HepG2 (cell line): ENCODE results near the gene COMT. TPM values are rescaled to one million over a fixed set of nuclear protein-coding genes. Genes with fewer than 3 reads are reported as not detected.
A peak's percentile ranks its signal among the peaks of the same experiment; 100 is the strongest.

Experiments used
- ARNT2 ChIP-seq: sonication (generic); formaldehyde crosslinking; IDR thresholded peaks from 2 replicates; pipeline ENCODE4 v1.8.0; 2022; ENCODE audit warnings: mild to moderate bottlenecking, low read depth, missing genetic modification reagents, moderate library complexity
- CEBPG ChIP-seq: IDR thresholded peaks from 2 replicates; pipeline ENCODE4 v1.6.1; 2016
- FOXJ3 ChIP-seq: sonication (generic); formaldehyde crosslinking; IDR thresholded peaks from 2 replicates; pipeline ENCODE4 v1.4.0; 2020; ENCODE audit warnings: missing genetic modification reagents, mild to moderate bottlenecking, borderline replicate concordance
- HNRNPK ChIP-seq: fragments of 200-400 bp; formaldehyde crosslinking; IDR thresholded peaks from 2 replicates; pipeline ENCODE4 v1.6.1; 2018; ENCODE audit warnings: low read length, low read depth, moderate library complexity, mild to moderate bottlenecking; ENCODE audit not compliant: poor library complexity, severe bottlenecking
- JUN ChIP-seq: sonication (generic); formaldehyde crosslinking; IDR thresholded peaks from 2 replicates; pipeline ENCODE4 v1.4.0; 2020; ENCODE audit warnings: mild to moderate bottlenecking, missing genetic modification reagents
- KAT7 ChIP-seq: IDR thresholded peaks from 2 replicates; pipeline ENCODE4 v1.6.1; 2018; ENCODE audit warnings: borderline replicate concordance, missing compliant biosample characterization
- KDM5B ChIP-seq: sonication (generic); formaldehyde crosslinking; IDR thresholded peaks from 2 replicates; pipeline ENCODE4 v1.4.0; 2020; ENCODE audit warnings: missing genetic modification reagents, mild to moderate bottlenecking, borderline replicate concordance
- MTA3 ChIP-seq: sonication (generic); formaldehyde crosslinking; IDR thresholded peaks from 2 replicates; pipeline ENCODE4 v1.4.0; 2020; ENCODE audit warnings: missing genetic modification reagents
- NFE2 ChIP-seq: sonication (generic); formaldehyde crosslinking; IDR thresholded peaks from 2 replicates; pipeline ENCODE4 v1.4.0; 2020; ENCODE audit warnings: missing genetic modification reagents
- PHF21A ChIP-seq: sonication (generic); formaldehyde crosslinking; IDR thresholded peaks from 2 replicates; pipeline ENCODE4 v1.5.0; 2020; ENCODE audit warnings: mild to moderate bottlenecking, missing genetic modification reagents
- RBM39 ChIP-seq: fragments of 200-400 bp; formaldehyde crosslinking; IDR thresholded peaks from one replicate; pipeline ENCODE4 v1.6.1; 2018; ENCODE audit warnings: antibody characterized with exemption, mild to moderate bottlenecking, low read depth, low read length; ENCODE audit not compliant: poor library complexity, severe bottlenecking
- SRF ChIP-seq: IDR thresholded peaks from 2 replicates; pipeline ENCODE4 v1.6.1; 2011; ENCODE audit warnings: mild to moderate bottlenecking, low read depth, low read length, moderate library complexity
- THAP8 ChIP-seq: sonication (generic); formaldehyde crosslinking; IDR thresholded peaks from 2 replicates; pipeline ENCODE4 v1.5.1; 2020; ENCODE audit warnings: missing genetic modification reagents, mild to moderate bottlenecking, borderline replicate concordance
- TMF1 ChIP-seq: sonication (generic); formaldehyde crosslinking; IDR thresholded peaks from 2 replicates; pipeline ENCODE4 v1.8.1; 2022; ENCODE audit warnings: low read depth, missing genetic modification reagents
- ZBTB3 ChIP-seq: sonication (generic); formaldehyde crosslinking; IDR thresholded peaks from 2 replicates; pipeline ENCODE4 v1.4.0; 2020; ENCODE audit warnings: low read depth, mild to moderate bottlenecking, moderate library complexity, missing genetic modification reagents, borderline replicate concordance
- ZNF430 ChIP-seq: sonication (generic); formaldehyde crosslinking; IDR thresholded peaks from 2 replicates; pipeline ENCODE4 v1.9.0; 2021; ENCODE audit warnings: mild to moderate bottlenecking, missing genetic modification reagents
- ZNF432 ChIP-seq: sonication (generic); formaldehyde crosslinking; IDR thresholded peaks from 2 replicates; pipeline ENCODE4 v1.5.0; 2020; ENCODE audit warnings: missing genetic modification reagents, mild to moderate bottlenecking, borderline replicate concordance
- ZNF468 ChIP-seq: sonication (generic); formaldehyde crosslinking; IDR thresholded peaks from 2 replicates; pipeline ENCODE4 v1.8.0; 2022; ENCODE audit warnings: mild to moderate bottlenecking, moderate library complexity, missing genetic modification reagents
- ZNF574 ChIP-seq: sonication (generic); formaldehyde crosslinking; IDR thresholded peaks from 2 replicates; pipeline ENCODE4 v1.4.0; 2020; ENCODE audit warnings: missing genetic modification reagents
- ZNF614 ChIP-seq: IDR thresholded peaks from 2 replicates; pipeline ENCODE4 v1.6.1; 2018; ENCODE audit warnings: missing biosample characterization, missing genetic modification reagents, inconsistent platforms, borderline replicate concordance
- ZNF782 ChIP-seq: sonication (generic); formaldehyde crosslinking; IDR thresholded peaks from 2 replicates; pipeline ENCODE4 v1.4.0; 2020; ENCODE audit warnings: missing genetic modification reagents, mild to moderate bottlenecking, borderline replicate concordance
- polyA plus RNA-seq, 8 experiments: library from polyadenylated mRNA; depleted of rRNA in 3 of 8; stranded (reverse) in 7 of 8; unstranded in 1 of 8; fragments of >200 nt; fragmentation: Illumina TruSeq in 4 of 8; extraction: Trizol in 4 of 8; gene quantifications; 2 replicates each; pipeline versions ENCODE4 v1.2.1 to v1.2.3, GENCODE V29; 2011 to 2016; ENCODE audit warnings: low read depth in 4 of 8, missing spikeins in 1 of 8, mixed read lengths in 1 of 8; ENCODE audit not compliant: insufficient read depth in 1 of 8
- total RNA-seq, 5 experiments: library from RNA; depleted of rRNA; stranded (reverse); fragments of >200 nt; fragmentation: Illumina TruSeq; extraction: Trizol; gene quantifications; 2 replicates each; pipeline ENCODE4 v1.2.3, GENCODE V29; 2016; ENCODE audit warnings: low read depth in 1 of 5
- TF ChIP-seq, protein P1 (sequence below): sonication (generic); formaldehyde crosslinking; IDR thresholded peaks from 2 replicates; pipeline ENCODE4 v1.9.0; 2022; ENCODE audit warnings: low read depth, missing genetic modification reagents

Gene COMT
- total and polyA plus RNA-seq, 2 of the 13 experiments (the other 11 are each of a cell fraction or from before 2014, with no cell fraction given): 156 to 162 TPM

- TF ChIP-seq PHF21A (CRISPR knock-in tag): peak; percentile 96
- peak; percentile 57; the same call in 1 of the 2 replicates for TF ChIP-seq ZNF574 (CRISPR knock-in tag)
- no peak for TF ChIP-seq ZNF432 (CRISPR knock-in tag)
- 0 out of 2 replicates have a peak, but pooled peaks have one; percentile 7 for TF ChIP-seq ZNF614
- no peak for TF ChIP-seq FOXJ3
- no peak for TF ChIP-seq RBM39
- TF ChIP-seq TMF1 (CRISPR knock-in tag): no peak
- 0 out of 2 replicates have a peak, but pooled peaks have one; percentile 29 for TF ChIP-seq KAT7
- no peak for TF ChIP-seq ZNF782 (CRISPR knock-in tag)
- no peak for TF ChIP-seq NFE2 (CRISPR knock-in tag)
- TF ChIP-seq ZNF430 (CRISPR knock-in tag): no peak
- TF ChIP-seq, protein P1, sequence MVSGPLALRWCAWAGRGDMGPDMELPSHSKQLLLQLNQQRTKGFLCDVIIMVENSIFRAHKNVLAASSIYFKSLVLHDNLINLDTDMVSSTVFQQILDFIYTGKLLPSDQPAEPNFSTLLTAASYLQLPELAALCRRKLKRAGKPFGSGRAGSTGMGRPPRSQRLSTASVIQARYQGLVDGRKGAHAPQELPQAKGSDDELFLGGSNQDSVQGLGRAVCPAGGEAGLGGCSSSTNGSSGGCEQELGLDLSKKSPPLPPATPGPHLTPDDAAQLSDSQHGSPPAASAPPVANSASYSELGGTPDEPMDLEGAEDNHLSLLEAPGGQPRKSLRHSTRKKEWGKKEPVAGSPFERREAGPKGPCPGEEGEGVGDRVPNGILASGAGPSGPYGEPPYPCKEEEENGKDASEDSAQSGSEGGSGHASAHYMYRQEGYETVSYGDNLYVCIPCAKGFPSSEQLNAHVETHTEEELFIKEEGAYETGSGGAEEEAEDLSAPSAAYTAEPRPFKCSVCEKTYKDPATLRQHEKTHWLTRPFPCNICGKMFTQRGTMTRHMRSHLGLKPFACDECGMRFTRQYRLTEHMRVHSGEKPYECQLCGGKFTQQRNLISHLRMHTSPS: 0 out of 2 replicates have a peak, but pooled peaks have one; percentile 24
- TF ChIP-seq SRF: no peak
- TF ChIP-seq CEBPG: peak; percentile 14; the same call in 1 of the 2 replicates
- TF ChIP-seq JUN (CRISPR knock-in tag): 0 out of 2 replicates have a peak, but pooled peaks have one; percentile 20
- TF ChIP-seq MTA3: no peak
- TF ChIP-seq HNRNPK: no peak
- peak; percentile 21; the same call in 1 of the 2 replicates for TF ChIP-seq ARNT2 (CRISPR knock-in tag)
- 0 out of 2 replicates have a peak, but pooled peaks have one; percentile 45 for TF ChIP-seq ZBTB3 (CRISPR knock-in tag)
- no peak for TF ChIP-seq KDM5B
- 0 out of 2 replicates have a peak, but pooled peaks have one; percentile 47 for TF ChIP-seq ZNF468 (CRISPR knock-in tag)
- TF ChIP-seq THAP8 (CRISPR knock-in tag): no peak
Observed at GRCh38 chr22:19962909-19963806, 21.6 kb downstream of the COMT start (continued).
